GM19468 (cell line): Measurements from ENCODE around the gene RIGI.
"Not testable (repeated sequence)": the region's sequence is repeated elsewhere in the genome, so short reads cannot be mapped to it uniquely, and the experiment has no call there.

Experiments used
- ATAC-seq: cut with Tn5 transposase; IDR thresholded peaks from one replicate; pipeline ENCODE4 v1.9.1; 2021; ENCODE audit warnings: mild to moderate bottlenecking, moderate library complexity, moderate number of reproducible peaks; ENCODE audit not compliant: unreplicated experiment; ENCODE audit errors: extremely low read depth

The RIGI gene

GRCh38 chr9:32526041-32526706 is at the start of gene RIGI:
RIGI (minus strand) TSS chr9:32526196; CDS start chr9:32526166, 30 bp downstream.
- ATAC-seq = peak; percentile 47

- ATAC-seq = no peak
These were observed 48.9 kb upstream of the RIGI start for GRCh38 chr9:32574858-32575257.

GRCh38 chr9:32573821-32574220 is 47.8 kb upstream of the RIGI start:
- ATAC-seq = no peak

- peak; percentile 92 for ATAC-seq
These were observed 47.0 kb upstream of the RIGI start, which contains the start of gene NDUFB6 for GRCh38 chr9:32572900-32573523. NDUFB6 (minus strand) TSS chr9:32573159; CDS start chr9:32573060, 99 bp downstream.

- peak; percentile 75 for ATAC-seq
These were observed 46.2 kb upstream of the RIGI start for GRCh38 chr9:32571969-32572899.

GRCh38 chr9:32570262-32570661 is 44.3 kb upstream of the RIGI start:
- no peak for ATAC-seq

- ATAC-seq = no peak
These were observed 40.8 kb upstream of the RIGI start for GRCh38 chr9:32566770-32567169.

GRCh38 chr9:32565967-32566366 is 40.0 kb upstream of the RIGI start:
- no peak for ATAC-seq

- no peak for ATAC-seq
These were observed 32.5 kb upstream of the RIGI start for GRCh38 chr9:32558408-32558934.

GRCh38 chr9:32554591-32554990 is 28.6 kb upstream of the RIGI start:
- no peak for ATAC-seq

GRCh38 chr9:32554107-32554506 is 28.1 kb upstream of the RIGI start:
- no peak for ATAC-seq

- ATAC-seq = peak; percentile 77
These were observed 26.3 kb upstream of the RIGI start, which contains the start of the genes SMIM27 and TOPORS for GRCh38 chr9:32552172-32552872. SMIM27 (plus strand) TSS chr9:32552327; CDS start chr9:32552435, 108 bp downstream. TOPORS (minus strand) TSS chr9:32552586; CDS start chr9:32552436, 150 bp downstream.

GRCh38 chr9:32551276-32552051 is 25.5 kb upstream of the RIGI start:
- no peak for ATAC-seq

GRCh38 chr9:32550562-32551275 is 24.7 kb upstream of the RIGI start:
- ATAC-seq = peak; percentile 64

GRCh38 chr9:32550150-32550561 is 24.2 kb upstream of the RIGI start:
- no peak for ATAC-seq

GRCh38 chr9:32548213-32548612 is 22.2 kb upstream of the RIGI start:
- ATAC-seq = not testable (repeated sequence)

- no peak for ATAC-seq
These were observed 19.9 kb upstream of the RIGI start for GRCh38 chr9:32545884-32546283.

GRCh38 chr9:32543047-32543446 is 17.1 kb upstream of the RIGI start:
- ATAC-seq = no peak
